A673 (cell line): ENCODE data around the gene MGAT2.

Experiments used
- CTCF ChIP-seq: fragments of 300-800, 200-600 bp; sonication (generic); conservative IDR thresholded peaks from 2 replicates; pipeline ENCODE4 v1.5.1; 2017; ENCODE audit warnings: low read depth, mild to moderate bottlenecking, antibody characterized with exemption, low read length, moderate library complexity, mixed read lengths
- EZH2 ChIP-seq: fragments of 200-600 bp; sonication (generic); IDR thresholded peaks from 2 replicates; pipeline ENCODE4 v1.6.1; 2017; ENCODE audit warnings: borderline replicate concordance, low read depth, mild to moderate bottlenecking, mixed read lengths, antibody characterized with exemption, low read length; ENCODE audit not compliant: poor library complexity, severe bottlenecking

GRCh38 chr14:49593016-49593415 is 27.6 kb upstream of the MGAT2 start:
- TF ChIP-seq CTCF, result no peak
- no peak for TF ChIP-seq EZH2
